Islet precursor cell (in vitro differentiated cells): ENCODE data around the gene TRPV4.

Source experiments
- DNase-seq: peaks from one replicate; pipeline ENCODE4 v3.0.0-alpha.2; 2018

The TRPV4 gene

DNA sequence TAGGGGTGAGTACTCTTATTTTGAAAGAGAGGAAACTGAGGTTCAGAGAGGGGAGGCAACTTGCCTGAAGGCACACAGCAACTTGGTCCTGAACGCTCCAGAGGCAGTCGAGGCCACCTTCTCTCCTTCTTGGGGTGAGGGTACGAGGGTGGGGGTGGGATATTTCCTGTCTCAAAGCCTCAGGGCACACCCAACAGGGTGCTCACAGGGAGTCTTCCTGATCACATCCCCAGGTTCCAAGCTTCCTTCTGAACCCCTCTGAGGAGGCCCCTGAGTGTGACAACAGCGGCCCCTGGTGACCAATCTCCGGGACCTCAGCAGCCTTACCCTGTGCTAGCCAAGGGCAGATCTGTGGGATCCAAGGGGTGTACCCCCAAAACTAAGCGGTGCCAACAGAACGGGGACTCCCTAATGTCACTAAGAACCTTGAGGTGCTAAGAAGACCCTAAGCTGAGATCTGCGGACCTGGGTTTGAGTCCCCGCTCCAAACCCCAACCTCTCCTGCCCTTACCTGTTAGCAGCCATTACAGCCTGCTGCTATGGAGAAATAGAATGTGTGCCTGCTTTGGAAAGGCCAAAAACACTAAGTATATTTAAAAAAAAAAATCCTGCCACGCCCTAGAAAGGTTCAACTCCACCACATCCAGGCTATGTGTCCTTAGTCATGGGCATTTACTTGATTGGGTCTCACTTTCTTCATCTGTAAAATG, 57.9 kb downstream of the TRPV4 start:
- DNase-seq = peak; percentile 82

GRCh38 chr12:109773384-109774011, 59.7 kb downstream of the TRPV4 start:
- peak; percentile 61 for DNase-seq

DNA sequence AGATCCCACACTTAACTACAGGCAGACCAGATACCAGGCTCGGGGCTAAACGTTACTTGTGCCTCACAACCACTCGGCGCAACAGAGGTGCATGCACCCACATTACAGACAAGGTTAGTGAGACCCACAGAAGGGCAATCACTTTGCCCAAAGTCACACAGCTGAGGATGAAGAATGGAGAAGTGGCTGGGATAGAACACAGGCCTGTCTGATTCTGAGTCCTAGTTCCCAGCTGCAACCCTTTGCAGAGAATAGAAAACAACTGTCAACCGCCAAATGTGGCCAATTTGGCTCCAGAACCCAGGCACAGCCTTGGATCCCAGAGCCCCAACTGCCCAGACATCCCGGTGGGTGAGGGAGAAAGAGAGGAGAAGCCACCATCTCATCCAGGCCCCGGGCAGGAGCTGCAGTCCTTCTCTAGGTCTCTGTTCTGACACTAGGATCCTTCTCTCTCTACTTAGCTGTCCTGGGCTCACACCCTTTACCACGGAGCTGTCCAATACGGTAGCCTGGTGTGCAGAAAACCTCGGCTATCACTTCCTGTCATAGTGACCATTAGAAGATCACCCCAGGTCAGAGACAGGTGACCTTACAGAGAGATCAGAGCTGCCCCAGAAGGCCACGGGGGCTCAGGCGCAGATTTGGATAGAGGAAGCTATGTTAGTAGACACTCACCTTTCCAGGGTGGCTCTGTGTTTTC, 60.4 kb downstream of the TRPV4 start:
- DNase-seq = peak; percentile 53

DNA sequence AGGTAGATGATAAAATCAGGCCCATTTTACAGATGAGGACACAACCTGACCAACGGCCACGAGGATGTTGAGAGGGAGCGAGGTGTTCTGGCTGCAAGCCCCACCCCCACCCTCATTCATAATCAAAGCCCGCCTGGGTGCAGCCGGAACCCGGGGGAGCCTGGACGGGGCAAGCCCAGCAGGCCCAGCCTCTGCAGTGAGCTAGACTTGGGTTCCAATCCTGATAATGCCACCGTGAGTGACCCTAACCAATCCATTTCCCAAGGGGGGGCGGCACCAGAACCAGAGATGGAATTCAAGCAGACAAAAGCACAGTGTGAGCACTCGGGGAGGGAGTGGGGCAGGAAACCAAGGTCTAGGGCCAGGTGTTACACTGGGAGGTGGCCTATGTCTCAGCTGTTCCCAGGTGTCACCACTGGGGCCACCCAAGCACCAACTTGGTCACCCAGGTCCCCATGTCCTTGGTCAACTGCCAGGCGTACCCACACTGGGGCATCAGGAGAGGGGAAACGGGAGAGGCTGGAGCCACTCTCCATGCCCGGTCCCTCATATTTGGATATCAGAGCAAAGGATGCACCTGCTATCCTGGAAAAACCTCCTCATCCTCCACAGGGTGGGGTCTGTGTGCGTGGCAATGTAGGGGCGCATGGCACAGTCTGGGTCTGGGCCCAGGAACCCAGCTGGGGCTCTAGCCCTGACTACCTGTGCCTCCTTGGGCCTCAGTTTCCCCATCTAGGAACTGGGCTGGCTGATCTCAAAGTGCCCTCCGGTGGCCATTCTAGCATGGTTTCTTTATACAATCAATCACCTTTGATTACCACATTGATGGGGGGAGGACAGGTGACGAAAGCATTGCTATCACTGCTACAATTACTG, 61.2 kb downstream of the TRPV4 start:
- DNase-seq = peak; percentile 46

DNA sequence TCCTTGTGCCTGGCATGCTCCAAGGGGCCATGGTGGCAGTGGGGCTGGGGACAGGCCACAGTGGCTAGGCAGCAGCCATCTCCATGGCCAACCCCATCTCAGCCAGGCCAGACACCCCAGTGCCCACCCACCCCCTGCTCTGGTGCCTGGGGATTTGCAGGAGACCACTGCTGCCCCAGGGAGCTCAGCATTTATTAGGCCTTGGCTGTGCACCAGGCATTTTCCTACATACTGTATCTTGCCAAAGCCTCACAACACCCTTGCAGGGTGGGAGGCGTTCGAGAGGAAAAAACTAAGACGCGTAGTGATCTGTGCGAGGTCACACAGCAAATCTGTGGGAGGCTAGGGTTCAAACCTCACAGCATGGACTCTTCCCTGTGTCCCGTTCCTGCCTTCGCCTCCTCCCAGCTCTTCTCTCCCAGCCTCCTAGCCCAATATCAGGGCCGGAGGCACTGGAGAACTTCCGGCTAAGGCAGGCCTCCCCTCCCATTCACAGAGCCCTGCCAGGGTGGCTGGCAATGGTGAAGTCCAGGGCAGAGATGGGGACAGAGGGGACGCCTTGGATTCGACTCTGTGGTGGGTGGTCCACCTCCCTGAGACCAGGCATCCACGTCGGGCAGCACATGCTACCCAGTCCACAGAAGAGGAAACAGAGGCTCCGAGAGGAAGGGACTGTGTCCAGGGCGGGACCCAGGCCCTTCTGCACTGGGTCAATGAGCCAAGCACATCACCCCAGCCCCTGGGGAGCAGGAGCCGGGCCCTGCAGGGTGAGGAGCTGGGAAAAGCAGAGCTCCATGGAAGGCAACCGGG, 62.1 kb downstream of the TRPV4 start:
- DNase-seq = peak; percentile 54

DNA sequence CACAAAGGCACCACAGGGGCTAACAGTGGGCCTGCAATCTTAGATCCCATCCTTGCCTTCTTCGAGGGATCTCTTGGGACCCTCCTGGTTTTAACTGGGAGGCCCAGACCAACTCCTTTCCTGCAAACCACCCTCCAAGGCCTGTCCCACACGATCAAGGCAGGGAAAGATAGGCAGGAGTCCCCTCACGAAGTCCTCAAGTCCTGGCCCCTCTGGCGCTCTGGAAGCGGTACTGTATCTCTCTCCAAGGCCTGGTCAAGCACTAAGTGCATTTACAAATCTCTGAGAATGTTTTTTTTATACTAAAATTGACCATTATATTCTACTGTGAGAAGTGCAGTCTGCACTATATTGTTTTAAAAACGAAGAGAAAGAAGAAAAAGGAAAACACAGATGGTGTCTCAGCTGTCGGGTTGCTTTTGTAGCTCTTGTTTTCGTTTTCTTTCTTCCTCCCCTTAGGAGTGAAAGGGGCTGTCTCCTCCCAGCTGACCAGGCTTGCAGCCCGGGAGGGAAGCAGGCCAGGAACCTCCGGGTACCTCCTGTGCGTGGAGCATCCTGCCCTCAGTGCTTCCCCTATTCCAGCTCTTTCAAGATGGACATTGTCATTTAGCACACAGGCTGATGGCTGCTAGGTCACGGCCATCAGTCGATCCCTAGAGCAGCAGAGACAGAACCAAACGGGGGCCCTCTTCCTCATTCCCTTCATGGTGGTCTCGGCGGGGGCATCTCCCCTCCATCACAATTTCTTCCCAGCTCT, 62.9 kb downstream of the TRPV4 start:
- peak; percentile 51 for DNase-seq

- no peak for DNase-seq
Measured at GRCh38 chr12:109768901-109769670, 64.1 kb downstream of the TRPV4 start.

- DNase-seq = peak; percentile 54
Measured at GRCh38 chr12:109767991-109768900, 65.0 kb downstream of the TRPV4 start.

- peak; percentile 73 for DNase-seq
Measured at GRCh38 chr12:109767456-109767855, 65.7 kb downstream of the TRPV4 start.

DNA sequence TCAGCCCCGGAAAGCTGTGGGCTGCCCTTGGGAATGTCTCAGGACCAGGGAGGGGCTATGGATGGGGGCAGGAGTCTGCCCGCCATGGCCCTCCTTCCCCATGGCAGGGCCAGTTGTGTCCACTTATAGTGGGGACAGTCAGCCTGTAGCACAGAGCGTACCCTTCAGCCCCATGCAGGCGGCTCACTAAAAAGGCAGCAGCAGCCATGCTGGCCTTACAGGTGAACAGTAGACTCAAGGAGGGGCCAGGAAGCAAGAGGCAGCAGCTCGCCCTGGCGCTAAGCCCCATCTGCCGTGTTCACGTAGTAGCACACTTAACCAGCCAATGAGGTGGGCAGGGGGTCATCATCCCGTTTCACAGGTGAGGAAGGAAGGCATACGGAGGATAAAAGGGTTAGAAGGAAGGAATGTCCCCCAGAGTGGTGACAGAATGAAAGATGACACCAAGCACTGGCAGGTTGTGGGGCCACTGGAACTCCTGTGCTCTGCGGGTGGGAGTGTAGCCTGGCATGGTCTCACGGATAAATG, 66.9 kb downstream of the TRPV4 start:
- peak; percentile 47 for DNase-seq

GRCh38 chr12:109765446-109765810, 67.8 kb downstream of the TRPV4 start:
- no peak for DNase-seq

GRCh38 chr12:109764776-109765445, 68.3 kb downstream of the TRPV4 start:
- peak; percentile 55 for DNase-seq

DNA sequence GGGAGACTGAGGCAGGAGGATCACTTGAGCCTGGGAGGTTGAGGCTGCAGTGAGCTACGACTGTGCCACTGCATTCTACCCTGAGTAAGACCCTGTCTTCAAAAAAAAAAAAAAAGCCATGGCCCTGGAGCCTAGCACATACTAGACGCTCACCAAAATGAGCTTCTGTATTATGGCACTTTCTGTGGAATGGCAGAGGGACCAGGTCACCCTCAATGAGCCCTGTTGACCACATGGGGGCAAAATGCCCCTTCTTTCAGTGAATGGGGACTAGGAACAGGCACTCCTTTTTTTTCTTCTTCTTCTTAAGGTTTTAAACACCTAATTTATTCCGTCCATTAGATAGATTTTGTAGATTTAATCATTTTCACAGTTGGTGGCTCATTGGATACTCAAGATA, 69.1 kb downstream of the TRPV4 start:
- peak; percentile 39 for DNase-seq

GRCh38 chr12:109763201-109763841, 69.9 kb downstream of the TRPV4 start:
- peak; percentile 87 for DNase-seq

DNA sequence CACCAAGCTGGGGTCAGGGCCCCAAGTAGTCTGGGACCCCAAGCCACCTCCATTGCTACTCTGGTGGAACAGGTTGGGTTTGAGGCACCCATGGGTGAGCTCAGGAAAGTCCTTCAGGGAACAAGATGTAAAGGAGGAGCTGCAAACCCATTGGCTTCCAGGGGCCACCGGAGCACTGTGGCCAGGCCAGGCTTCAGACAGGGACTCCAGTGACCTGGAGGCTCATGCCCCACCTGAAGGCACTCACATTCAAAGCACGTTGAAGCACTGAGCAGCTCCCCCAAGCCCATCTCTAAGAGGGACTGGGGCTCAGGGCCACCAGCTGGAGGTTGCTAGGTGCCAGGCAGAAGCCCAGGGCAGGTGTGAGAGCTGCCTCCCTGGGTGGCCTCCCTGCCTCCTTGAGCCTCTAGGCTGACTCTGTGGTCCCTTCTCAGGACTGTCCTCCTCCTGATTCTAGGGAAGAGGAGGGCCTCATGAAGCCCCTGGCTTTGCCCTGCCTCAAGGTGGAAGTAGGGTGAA, 70.5 kb downstream of the TRPV4 start:
- DNase-seq = peak; percentile 50

- DNase-seq = peak; percentile 50
Measured at GRCh38 chr12:109762071-109762672, 71.0 kb downstream of the TRPV4 start.
